ENCODE data around the gene ADCY1. TPM values are rescaled to one million over a fixed set of nuclear protein-coding genes. Genes with fewer than 3 reads are reported as not detected.
A peak's percentile ranks its signal among the peaks of the same experiment; 100 is the strongest.

ADCY1 gene
- total and polyA plus RNA-seq, 3 donors from 2014 or later, result 6.6 to 14.1 (median 13.7) TPM

- H3K36me3 ChIP-seq (ENCODE audit: low read depth, missing control alignments), result no peaks in the 10 kb centered on the region
- H3K9me3 ChIP-seq, result no peaks in the 10 kb centered on the region
- H3K27ac ChIP-seq, result no peak overlapping the region
- no peak for DNase-seq
- no peaks in the 10 kb centered on the region for H3K27me3 ChIP-seq
- TF ChIP-seq POLR2A (IDR thresholded peaks at IDR 0.05) (no peak), CTCF (IDR thresholded peaks at IDR 0.05) (no peak)
- WGBS, 2 donors, result 50 to 57% methylated on average over 8 to 11 of the region's 11 CpGs
- intact Hi-C loops (cut with DNase I; ENCODE audit: low total_unique reads), result no loop called here
- H3K4me1 ChIP-seq, result no peaks in the 10 kb centered on the region
- H3K4me3 ChIP-seq, result peak overlapping the region in 1 of 2 donors; percentile 53
Observed at GRCh38 chr7:45573204-45573603, 964 bp upstream of the ADCY1 start.

GRCh38 chr7:45574416-45574668 lies 174 bp downstream of the ADCY1 start:
- Histone ChIP-seq H3K27ac (no peak overlapping the region), H3K9me3 (no peaks in the 10 kb centered on the region), H3K27me3 (no peaks in the 10 kb centered on the region), H3K36me3 (ENCODE audit: low read depth, missing control alignments) (no peaks in the 10 kb centered on the region), H3K4me3 (peak overlapping the region; percentile 45 to 65), H3K4me1 (peaks cover under 1% of the 10 kb centered on the region)
- intact Hi-C loops (cut with DNase I; ENCODE audit: low total_unique reads), result no loop called here
- 0% methylated on average over 13 of the region's 60 CpGs; no CpG with 5 or more reads in 1 of the 2 donors for WGBS, 2 donors
- TF ChIP-seq POLR2A (IDR thresholded peaks at IDR 0.05) (no peak), CTCF (IDR thresholded peaks at IDR 0.05) (no peak)
- no peak for DNase-seq

- Histone ChIP-seq H3K9me3 (no peaks in the 10 kb centered on the region), H3K4me1 (peaks cover 2% of the 10 kb centered on the region), H3K4me3 (peak overlapping the region; percentile 45 to 65), H3K27ac (no peak overlapping the region), H3K27me3 (no peaks in the 10 kb centered on the region), H3K36me3 (ENCODE audit: low read depth, missing control alignments) (no peaks in the 10 kb centered on the region)
- intact Hi-C loops (cut with DNase I; ENCODE audit: low total_unique reads), result no loop called here
- TF ChIP-seq CTCF (IDR thresholded peaks at IDR 0.05) (no peak), POLR2A (IDR thresholded peaks at IDR 0.05) (no peak)
- no peak for DNase-seq
- 0 to 1% methylated on average over 19 to 48 of the region's 72 CpGs for WGBS, 2 donors
Observed at GRCh38 chr7:45574669-45575500, 717 bp downstream of the ADCY1 start.

GRCh38 chr7:45575501-45576248 lies 1.5 kb downstream of the ADCY1 start:
- Histone ChIP-seq H3K9me3 (no peaks in the 10 kb centered on the region), H3K36me3 (ENCODE audit: low read depth, missing control alignments) (no peaks in the 10 kb centered on the region), H3K4me3 (peak overlapping the region in 1 of 2 donors; percentile 65), H3K27ac (no peak overlapping the region), H3K27me3 (no peaks in the 10 kb centered on the region), H3K4me1 (peaks cover 2% of the 10 kb centered on the region)
- intact Hi-C loops (cut with DNase I; ENCODE audit: low total_unique reads), result no loop called here
- WGBS, 2 donors, result 9 to 12% methylated on average over 13 to 36 of the region's 36 CpGs
- no peak for DNase-seq
- TF ChIP-seq CTCF (IDR thresholded peaks at IDR 0.05) (no peak), POLR2A (IDR thresholded peaks at IDR 0.05) (no peak)
